WERI-Rb-1 (cell line): ENCODE data around the gene TMEM184C.

Experiments used
- DNase-seq: peaks from one replicate; pipeline ENCODE4 v3.0.0-alpha.2; 2020
- H3K27ac ChIP-seq: fragments of 250-450 bp; sonication (Bioruptor Pico); 2 replicates; pipeline ENCODE4 v1.5.1; 2020; ENCODE audit warnings: mild to moderate bottlenecking, moderate library complexity
- H3K27me3 ChIP-seq: fragments of 250-450 bp; sonication (Bioruptor Pico); 2 replicates; pipeline ENCODE4 v1.5.1; 2021; ENCODE audit warnings: mild to moderate bottlenecking, low read depth, moderate library complexity; ENCODE audit not compliant: insufficient read depth, severe bottlenecking
- H3K36me3 ChIP-seq: fragments of 250-450 bp; sonication (Bioruptor Pico); 2 replicates; pipeline ENCODE4 v1.5.1; 2020; ENCODE audit warnings: mild to moderate bottlenecking, moderate library complexity
- H3K4me3 ChIP-seq: 2 replicates; pipeline ENCODE4 v1.5.1; 2011; ENCODE audit warnings: low read depth, mild to moderate bottlenecking, control low read depth, low read length
- H3K9me3 ChIP-seq: fragments of 250-450 bp; sonication (Bioruptor Pico); 2 replicates; pipeline ENCODE4 v1.5.1; 2021; ENCODE audit warnings: mild to moderate bottlenecking, moderate library complexity; ENCODE audit not compliant: severe bottlenecking
- TF ChIP-seq, protein P1 (sequence below): IDR thresholded peaks from 2 replicates; pipeline ENCODE4 v1.5.1; 2011; ENCODE audit warnings: low read depth, mild to moderate bottlenecking, control low read depth, inconsistent platforms, low read length

TMEM184C gene

GRCh38 chr4:147658501-147658900 lies 41.3 kb downstream of the TMEM184C start:
- Histone ChIP-seq H3K36me3 (peaks cover 28% of the 10 kb centered on the region), H3K27ac (no peak overlapping the region), H3K9me3 (no peaks in the 10 kb centered on the region), H3K4me3 (no peak overlapping the region), H3K27me3 (no peaks in the 10 kb centered on the region)
- TF ChIP-seq, protein P1, sequence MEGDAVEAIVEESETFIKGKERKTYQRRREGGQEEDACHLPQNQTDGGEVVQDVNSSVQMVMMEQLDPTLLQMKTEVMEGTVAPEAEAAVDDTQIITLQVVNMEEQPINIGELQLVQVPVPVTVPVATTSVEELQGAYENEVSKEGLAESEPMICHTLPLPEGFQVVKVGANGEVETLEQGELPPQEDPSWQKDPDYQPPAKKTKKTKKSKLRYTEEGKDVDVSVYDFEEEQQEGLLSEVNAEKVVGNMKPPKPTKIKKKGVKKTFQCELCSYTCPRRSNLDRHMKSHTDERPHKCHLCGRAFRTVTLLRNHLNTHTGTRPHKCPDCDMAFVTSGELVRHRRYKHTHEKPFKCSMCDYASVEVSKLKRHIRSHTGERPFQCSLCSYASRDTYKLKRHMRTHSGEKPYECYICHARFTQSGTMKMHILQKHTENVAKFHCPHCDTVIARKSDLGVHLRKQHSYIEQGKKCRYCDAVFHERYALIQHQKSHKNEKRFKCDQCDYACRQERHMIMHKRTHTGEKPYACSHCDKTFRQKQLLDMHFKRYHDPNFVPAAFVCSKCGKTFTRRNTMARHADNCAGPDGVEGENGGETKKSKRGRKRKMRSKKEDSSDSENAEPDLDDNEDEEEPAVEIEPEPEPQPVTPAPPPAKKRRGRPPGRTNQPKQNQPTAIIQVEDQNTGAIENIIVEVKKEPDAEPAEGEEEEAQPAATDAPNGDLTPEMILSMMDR = no peak
- DNase-seq = no peak

DNA sequence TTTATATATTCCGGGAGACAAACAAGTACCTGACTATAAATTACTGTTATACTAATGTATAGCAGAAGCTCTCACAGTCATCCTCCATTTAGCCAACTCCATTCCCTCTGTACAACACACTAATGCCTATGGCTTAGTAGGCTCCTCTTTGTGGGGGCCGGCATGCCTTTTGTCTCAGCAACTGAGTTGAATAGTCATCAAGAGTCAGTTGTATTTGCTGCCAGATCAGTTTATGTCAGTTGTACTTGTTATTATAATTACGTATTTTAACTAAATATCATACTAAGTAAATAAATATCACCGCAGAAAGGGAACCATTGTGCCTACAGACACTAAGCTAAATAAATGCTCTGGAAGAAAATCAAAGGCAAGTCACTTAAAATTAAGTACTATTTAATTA lies 56.9 kb downstream of the TMEM184C start:
- H3K36me3 ChIP-seq = peaks cover 12% of the 10 kb centered on the region
- H3K27ac ChIP-seq = no peak overlapping the region
- no peak overlapping the region for H3K4me3 ChIP-seq
- TF ChIP-seq, protein P1 = no peak
- no peak for DNase-seq
- no peaks in the 10 kb centered on the region for H3K9me3 ChIP-seq
- H3K27me3 ChIP-seq = no peaks in the 10 kb centered on the region

DNA sequence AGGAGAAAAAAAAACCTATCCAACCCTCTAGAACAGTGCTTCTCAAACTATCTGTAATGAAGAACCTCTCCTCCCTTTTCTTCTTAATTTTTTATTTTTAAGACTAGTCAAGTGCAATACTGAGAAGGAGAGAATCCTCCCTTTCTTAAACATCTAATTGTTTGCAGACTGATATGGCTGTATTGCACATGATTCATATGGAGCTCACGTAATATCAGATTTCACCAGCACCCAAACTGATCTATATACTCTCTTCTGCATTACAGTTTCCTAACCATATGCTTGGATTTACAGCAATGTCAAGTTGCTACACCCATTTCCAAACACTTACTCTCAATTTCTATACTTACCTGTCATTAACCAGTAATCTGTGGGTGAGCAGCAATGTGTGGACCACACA lies 57.3 kb downstream of the TMEM184C start:
- no peak overlapping the region for H3K27ac ChIP-seq
- no peak overlapping the region for H3K4me3 ChIP-seq
- no peaks in the 10 kb centered on the region for H3K9me3 ChIP-seq
- DNase-seq = no peak
- H3K27me3 ChIP-seq = no peaks in the 10 kb centered on the region
- H3K36me3 ChIP-seq = peaks cover 12% of the 10 kb centered on the region
- TF ChIP-seq, protein P1 = no peak

GRCh38 chr4:147678106-147678505 lies 60.9 kb downstream of the TMEM184C start:
- Histone ChIP-seq H3K4me3 (no peak overlapping the region), H3K9me3 (no peaks in the 10 kb centered on the region), H3K27me3 (no peaks in the 10 kb centered on the region), H3K27ac (no peak overlapping the region), H3K36me3 (peaks cover 22% of the 10 kb centered on the region)
- DNase-seq = no peak
- TF ChIP-seq, protein P1 = no peak

DNA sequence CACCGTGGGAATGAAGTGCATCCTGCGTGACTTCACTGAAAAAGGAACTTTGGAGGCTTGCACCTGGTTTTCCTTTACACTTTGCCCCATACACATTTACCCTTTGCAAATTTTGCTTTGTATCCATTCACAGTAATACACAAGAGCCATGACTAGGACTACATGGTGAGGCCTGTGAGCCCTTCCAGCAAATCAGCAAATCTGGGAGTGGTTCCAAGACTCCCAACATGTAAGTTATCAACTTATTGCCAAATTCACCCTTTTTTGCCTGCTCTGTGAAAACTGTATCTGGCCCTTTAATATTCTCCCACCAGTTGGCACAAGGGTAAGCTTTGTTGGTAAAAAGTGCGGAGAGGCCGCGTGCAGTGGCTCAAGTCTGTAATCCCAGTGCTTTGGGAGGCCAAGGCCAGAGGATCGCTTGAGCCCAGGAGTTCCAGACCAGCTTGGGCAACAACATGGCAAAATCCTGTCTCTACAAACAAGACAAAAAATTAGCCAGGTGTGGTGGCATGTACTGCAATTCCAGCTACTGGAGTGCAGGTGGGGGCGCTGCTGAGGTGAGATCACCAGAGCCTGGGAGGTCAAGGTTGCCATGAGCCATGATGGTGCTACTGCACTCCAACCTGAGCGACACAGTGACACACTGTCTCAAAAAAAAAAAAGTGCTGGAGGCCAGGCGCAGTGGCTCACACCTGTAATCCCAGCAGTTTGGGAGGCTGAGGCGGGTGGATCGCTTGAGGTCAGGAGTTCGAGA lies 61.8 kb downstream of the TMEM184C start:
- no peak overlapping the region for H3K4me3 ChIP-seq
- TF ChIP-seq, protein P1 = peak; percentile 61
- no peaks in the 10 kb centered on the region for H3K9me3 ChIP-seq
- no peaks in the 10 kb centered on the region for H3K27me3 ChIP-seq
- peak; percentile 46 for DNase-seq
- peaks cover 22% of the 10 kb centered on the region for H3K36me3 ChIP-seq
- no peak overlapping the region for H3K27ac ChIP-seq

- no peak for DNase-seq
- H3K36me3 ChIP-seq = peaks cover 22% of the 10 kb centered on the region
- peaks cover 3% of the 10 kb centered on the region for H3K9me3 ChIP-seq
- TF ChIP-seq, protein P1 = no peak
- no peaks in the 10 kb centered on the region for H3K27me3 ChIP-seq
- no peak overlapping the region for H3K27ac ChIP-seq
- peak overlapping the region; percentile 76 for H3K4me3 ChIP-seq
Observed at GRCh38 chr4:147682755-147683154, 65.6 kb downstream of the TMEM184C start.
